ENCODE results near the gene MLH3. TPM values are rescaled to one million over a fixed set of nuclear protein-coding genes. Genes with fewer than 3 reads are reported as not detected.

Gene MLH3
- polyA plus RNA-seq, 1 donor from 2014 or later: 17.3 TPM

DNA sequence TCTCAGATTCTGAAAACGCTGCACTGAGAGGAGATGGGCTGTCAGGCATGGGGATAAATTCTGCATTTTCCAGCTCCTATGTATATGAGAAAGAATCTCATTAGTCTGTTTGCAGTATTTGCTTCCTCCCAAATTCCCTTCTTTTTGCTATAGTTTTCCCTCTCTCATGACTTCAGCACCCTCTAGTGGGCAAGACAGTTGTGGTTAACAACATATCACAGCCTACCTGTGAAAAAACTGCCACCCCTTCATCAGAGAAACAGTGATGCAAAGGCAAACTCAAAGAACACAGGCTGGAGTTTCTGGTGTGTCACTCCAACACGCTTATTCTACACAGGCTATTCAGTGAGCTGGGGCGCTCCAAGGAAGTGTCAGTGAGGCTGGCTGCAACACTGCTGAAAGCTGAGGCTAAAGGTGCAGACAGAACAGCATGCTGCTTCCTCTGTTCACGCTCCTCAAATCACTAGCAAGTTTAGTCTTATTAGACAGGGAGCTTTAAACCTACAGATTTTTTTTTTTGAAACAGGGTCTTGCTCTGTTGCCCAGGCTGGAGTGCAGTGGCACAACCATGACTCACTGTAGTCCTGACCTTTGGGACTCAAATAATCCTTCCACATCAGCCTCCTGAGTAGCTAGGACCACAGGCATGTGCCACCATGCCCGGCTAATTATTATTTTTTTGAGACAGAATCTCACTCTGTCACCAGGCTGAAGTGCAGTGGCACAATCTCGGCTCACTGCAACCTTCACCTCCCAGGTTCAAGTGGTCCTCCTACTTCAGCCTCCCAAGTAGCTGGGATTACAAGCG lies 37.5 kb upstream of the MLH3 start:
- no peaks in the 10 kb centered on the region for H3K36me3 ChIP-seq (ENCODE audit: insufficient read depth, low read length)

DNA sequence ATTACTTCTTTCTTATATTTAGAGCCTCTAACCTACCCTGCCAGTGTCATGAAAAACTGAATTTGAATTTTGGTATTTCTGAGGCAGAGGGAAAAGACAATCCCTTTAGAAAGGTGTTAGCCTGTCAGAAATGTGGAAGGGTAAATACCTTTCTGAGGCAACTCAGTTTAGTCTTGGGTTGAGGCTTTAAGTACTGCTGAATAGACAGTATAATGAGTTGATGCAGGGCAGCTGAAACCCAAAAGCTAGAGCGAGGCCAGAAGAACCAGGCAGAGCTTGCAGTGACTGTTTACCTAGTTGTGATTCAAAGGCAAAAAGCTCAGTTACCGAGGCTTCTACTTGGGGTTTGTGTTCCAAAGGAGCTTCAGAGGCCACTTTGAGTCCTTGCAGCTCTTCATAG lies 36.9 kb upstream of the MLH3 start:
- Histone ChIP-seq H3K4me2 (ENCODE audit: low read length) (no peak overlapping the region), H2AFZ (ENCODE audit: low read depth, low read length) (no peak overlapping the region), H3K79me2 (replicated peaks; ENCODE audit: insufficient read depth, low read length) (no peaks in the 10 kb centered on the region), H3K36me3 (ENCODE audit: insufficient read depth, low read length) (no peaks in the 10 kb centered on the region), H3K27ac (ENCODE audit: low read length) (no peak overlapping the region), H3K27me3 (ENCODE audit: insufficient read depth, low read depth, low read length) (no peaks in the 10 kb centered on the region), H3K9ac (ENCODE audit: low read length) (no peak overlapping the region), H4K20me1 (ENCODE audit: insufficient read depth) (no peaks in the 10 kb centered on the region), H3F3A (ENCODE audit: insufficient read depth, low read length, poor library complexity, severe bottlenecking) (no peaks in the 10 kb centered on the region), H3K9me3 (ENCODE audit: low read length) (no peaks in the 10 kb centered on the region), H3K9me2 (ENCODE audit: insufficient read depth, low read length) (no peaks in the 10 kb centered on the region), H3K4me3 (ENCODE audit: low read length) (no peak overlapping the region)
- TF ChIP-seq MXI1 (conservative IDR thresholded peaks at IDR 0.05; ENCODE audit: poor library complexity, severe bottlenecking): no peak
- TF ChIP-seq EP300 (conservative IDR thresholded peaks at IDR 0.05; ENCODE audit: poor library complexity, severe bottlenecking): no peak
- TF ChIP-seq POLR2AphosphoS5 (IDR thresholded peaks at IDR 0.05): no peak
- TF ChIP-seq SMC3 (conservative IDR thresholded peaks at IDR 0.05; ENCODE audit: poor library complexity): no peak
- no peak for TF ChIP-seq RAD21 (conservative IDR thresholded peaks at IDR 0.05)
- TF ChIP-seq, protein P1, sequence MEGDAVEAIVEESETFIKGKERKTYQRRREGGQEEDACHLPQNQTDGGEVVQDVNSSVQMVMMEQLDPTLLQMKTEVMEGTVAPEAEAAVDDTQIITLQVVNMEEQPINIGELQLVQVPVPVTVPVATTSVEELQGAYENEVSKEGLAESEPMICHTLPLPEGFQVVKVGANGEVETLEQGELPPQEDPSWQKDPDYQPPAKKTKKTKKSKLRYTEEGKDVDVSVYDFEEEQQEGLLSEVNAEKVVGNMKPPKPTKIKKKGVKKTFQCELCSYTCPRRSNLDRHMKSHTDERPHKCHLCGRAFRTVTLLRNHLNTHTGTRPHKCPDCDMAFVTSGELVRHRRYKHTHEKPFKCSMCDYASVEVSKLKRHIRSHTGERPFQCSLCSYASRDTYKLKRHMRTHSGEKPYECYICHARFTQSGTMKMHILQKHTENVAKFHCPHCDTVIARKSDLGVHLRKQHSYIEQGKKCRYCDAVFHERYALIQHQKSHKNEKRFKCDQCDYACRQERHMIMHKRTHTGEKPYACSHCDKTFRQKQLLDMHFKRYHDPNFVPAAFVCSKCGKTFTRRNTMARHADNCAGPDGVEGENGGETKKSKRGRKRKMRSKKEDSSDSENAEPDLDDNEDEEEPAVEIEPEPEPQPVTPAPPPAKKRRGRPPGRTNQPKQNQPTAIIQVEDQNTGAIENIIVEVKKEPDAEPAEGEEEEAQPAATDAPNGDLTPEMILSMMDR (IDR thresholded peaks at IDR 0.05; ENCODE audit: poor library complexity, severe bottlenecking): no peak
- TF ChIP-seq TAF1 (IDR thresholded peaks at IDR 0.05; ENCODE audit: low read depth): no peak
- TF ChIP-seq, protein P2, sequence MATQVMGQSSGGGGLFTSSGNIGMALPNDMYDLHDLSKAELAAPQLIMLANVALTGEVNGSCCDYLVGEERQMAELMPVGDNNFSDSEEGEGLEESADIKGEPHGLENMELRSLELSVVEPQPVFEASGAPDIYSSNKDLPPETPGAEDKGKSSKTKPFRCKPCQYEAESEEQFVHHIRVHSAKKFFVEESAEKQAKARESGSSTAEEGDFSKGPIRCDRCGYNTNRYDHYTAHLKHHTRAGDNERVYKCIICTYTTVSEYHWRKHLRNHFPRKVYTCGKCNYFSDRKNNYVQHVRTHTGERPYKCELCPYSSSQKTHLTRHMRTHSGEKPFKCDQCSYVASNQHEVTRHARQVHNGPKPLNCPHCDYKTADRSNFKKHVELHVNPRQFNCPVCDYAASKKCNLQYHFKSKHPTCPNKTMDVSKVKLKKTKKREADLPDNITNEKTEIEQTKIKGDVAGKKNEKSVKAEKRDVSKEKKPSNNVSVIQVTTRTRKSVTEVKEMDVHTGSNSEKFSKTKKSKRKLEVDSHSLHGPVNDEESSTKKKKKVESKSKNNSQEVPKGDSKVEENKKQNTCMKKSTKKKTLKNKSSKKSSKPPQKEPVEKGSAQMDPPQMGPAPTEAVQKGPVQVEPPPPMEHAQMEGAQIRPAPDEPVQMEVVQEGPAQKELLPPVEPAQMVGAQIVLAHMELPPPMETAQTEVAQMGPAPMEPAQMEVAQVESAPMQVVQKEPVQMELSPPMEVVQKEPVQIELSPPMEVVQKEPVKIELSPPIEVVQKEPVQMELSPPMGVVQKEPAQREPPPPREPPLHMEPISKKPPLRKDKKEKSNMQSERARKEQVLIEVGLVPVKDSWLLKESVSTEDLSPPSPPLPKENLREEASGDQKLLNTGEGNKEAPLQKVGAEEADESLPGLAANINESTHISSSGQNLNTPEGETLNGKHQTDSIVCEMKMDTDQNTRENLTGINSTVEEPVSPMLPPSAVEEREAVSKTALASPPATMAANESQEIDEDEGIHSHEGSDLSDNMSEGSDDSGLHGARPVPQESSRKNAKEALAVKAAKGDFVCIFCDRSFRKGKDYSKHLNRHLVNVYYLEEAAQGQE (IDR thresholded peaks at IDR 0.05; ENCODE audit: borderline replicate concordance): no peak
- no peak for TF ChIP-seq EZH2 (IDR thresholded peaks at IDR 0.05; ENCODE audit: borderline replicate concordance, insufficient read depth, low read length, poor library complexity, severe bottlenecking)

More for the DNA sequence above, 37.5 kb upstream of the MLH3 start:
- H3K4me2 ChIP-seq (ENCODE audit: low read length): no peak overlapping the region
- no peaks in the 10 kb centered on the region for H3K9me3 ChIP-seq (ENCODE audit: low read length)
- H3K27ac ChIP-seq (ENCODE audit: low read length): no peak overlapping the region
- no peaks in the 10 kb centered on the region for H3K27me3 ChIP-seq (ENCODE audit: insufficient read depth, low read depth, low read length)
- H3F3A ChIP-seq (ENCODE audit: insufficient read depth, low read length, poor library complexity, severe bottlenecking): no peaks in the 10 kb centered on the region
- no peak overlapping the region for H2AFZ ChIP-seq (ENCODE audit: low read depth, low read length)
- H3K9me2 ChIP-seq (ENCODE audit: insufficient read depth, low read length): no peaks in the 10 kb centered on the region
- no peak overlapping the region for H3K9ac ChIP-seq (ENCODE audit: low read length)
- TF ChIP-seq, protein P2 (IDR thresholded peaks at IDR 0.05; ENCODE audit: borderline replicate concordance): no peak
- no peak for TF ChIP-seq EP300 (conservative IDR thresholded peaks at IDR 0.05; ENCODE audit: poor library complexity, severe bottlenecking)
- no peak for TF ChIP-seq MXI1 (conservative IDR thresholded peaks at IDR 0.05; ENCODE audit: poor library complexity, severe bottlenecking)
- no peak for TF ChIP-seq EZH2 (IDR thresholded peaks at IDR 0.05; ENCODE audit: borderline replicate concordance, insufficient read depth, low read length, poor library complexity, severe bottlenecking)
- TF ChIP-seq TAF1 (IDR thresholded peaks at IDR 0.05; ENCODE audit: low read depth): no peak
- TF ChIP-seq RAD21 (conservative IDR thresholded peaks at IDR 0.05): peak; percentile 95
- peak; percentile 86 for TF ChIP-seq SMC3 (conservative IDR thresholded peaks at IDR 0.05; ENCODE audit: poor library complexity)
- TF ChIP-seq, protein P1 (IDR thresholded peaks at IDR 0.05; ENCODE audit: poor library complexity, severe bottlenecking): peak; percentile 95
- H3K79me2 ChIP-seq (replicated peaks; ENCODE audit: insufficient read depth, low read length): no peaks in the 10 kb centered on the region
- H3K4me3 ChIP-seq (ENCODE audit: low read length): no peak overlapping the region
- no peaks in the 10 kb centered on the region for H4K20me1 ChIP-seq (ENCODE audit: insufficient read depth)

Measured in neural cell (in vitro differentiated cells).